ENCODE measurements around the gene FAM181A. TPM values are rescaled to one million over a fixed set of nuclear protein-coding genes. Genes with fewer than 3 reads are reported as not detected.

The FAM181A gene
- total RNA-seq, 1 donor from 2014 or later = not detected

DNA sequence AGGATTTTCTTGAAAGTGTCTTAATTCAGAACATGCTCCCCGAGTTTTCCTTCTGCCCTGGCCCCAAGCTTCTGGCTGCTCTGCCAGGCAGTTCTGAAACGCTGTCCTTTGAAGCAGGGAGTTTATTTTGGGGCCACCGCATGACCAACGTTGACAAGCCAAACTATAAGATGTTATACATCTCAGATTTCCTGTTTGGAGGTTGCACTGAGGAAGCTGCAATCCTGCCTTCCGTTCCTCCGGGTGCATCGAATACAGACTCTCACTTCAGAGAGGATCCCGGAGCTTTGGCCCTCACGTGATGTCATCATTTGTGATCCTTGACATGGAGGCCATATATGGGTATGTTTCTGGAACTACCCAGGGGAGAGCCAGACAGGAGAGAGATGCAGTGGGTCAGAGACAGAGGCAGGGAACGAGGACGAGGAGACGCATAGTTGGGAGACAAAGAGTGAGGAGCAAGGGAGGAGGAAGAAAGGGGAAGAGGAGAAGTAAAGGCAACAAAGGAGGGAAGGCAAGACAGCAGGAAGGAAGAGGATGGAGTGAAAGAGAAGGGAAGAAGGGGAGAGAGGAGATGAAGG is 49.4 kb downstream of the FAM181A start, which contains the start of gene ASB2:
TSS of gene ASB2 (minus strand) at position 94 of the 581 bp plus-strand sequence. CDS start 12,031 bp downstream, outside the sequence.
- no peak for ATAC-seq
- no peak for DNase-seq (ENCODE audit: low spot score)

DNA sequence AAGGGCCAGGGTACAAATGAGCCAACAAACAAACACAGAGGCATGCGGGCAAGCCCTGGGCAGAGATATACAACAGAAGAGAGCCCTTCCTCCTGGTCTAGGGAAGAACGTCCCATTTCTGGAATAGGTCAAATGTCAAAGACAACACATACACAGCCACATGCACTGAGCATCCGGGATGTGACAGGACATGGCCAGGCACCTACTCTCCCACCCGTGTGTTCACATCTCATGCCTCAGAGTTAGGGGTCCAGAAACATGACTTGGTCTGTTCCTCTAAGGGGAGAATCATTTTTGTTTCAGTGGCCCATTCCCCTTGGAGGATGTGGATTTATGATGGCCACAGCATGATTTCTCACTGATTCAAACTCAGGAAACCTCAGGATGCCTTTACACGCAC is 50.0 kb downstream of the FAM181A start:
- ATAC-seq = no peak
- DNase-seq (ENCODE audit: low spot score) = no peak

DNA sequence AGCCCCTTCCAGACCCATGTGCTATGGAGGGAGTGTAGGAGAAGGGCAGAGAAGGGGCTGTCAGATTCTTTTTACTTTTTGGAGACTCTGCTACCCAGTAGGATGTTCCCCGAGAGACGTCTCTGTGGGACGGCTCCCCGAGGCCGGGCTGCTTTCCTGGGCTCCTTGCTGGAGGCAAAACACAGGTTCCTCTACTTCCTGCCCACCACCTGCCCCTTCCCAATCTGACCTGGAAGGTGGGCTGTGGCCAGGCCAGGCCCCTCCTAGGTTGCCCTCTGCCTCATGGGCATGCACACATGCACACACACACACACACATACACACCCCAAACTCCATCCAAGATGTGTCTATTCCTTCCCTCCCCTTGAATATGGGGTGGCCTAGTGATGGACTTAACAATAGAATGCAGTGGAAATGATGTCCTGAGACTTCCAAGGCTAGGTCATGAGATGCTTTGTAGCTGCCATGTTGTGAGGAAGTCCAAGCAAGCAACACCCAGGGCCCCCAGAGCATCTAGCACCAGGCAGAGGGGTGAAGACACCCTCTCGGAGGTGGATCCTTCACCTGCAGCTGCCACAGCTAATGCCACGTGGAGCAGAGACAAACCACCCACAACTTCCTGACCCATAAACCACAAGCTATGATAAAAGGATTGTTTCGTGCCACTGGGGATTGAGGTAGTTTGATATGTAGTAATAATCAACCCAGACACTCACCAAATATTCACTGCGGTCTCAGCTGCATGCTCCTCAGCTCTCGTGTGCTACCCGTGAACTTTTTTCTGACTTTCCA is 50.8 kb downstream of the FAM181A start:
- no peak for ATAC-seq

DNA sequence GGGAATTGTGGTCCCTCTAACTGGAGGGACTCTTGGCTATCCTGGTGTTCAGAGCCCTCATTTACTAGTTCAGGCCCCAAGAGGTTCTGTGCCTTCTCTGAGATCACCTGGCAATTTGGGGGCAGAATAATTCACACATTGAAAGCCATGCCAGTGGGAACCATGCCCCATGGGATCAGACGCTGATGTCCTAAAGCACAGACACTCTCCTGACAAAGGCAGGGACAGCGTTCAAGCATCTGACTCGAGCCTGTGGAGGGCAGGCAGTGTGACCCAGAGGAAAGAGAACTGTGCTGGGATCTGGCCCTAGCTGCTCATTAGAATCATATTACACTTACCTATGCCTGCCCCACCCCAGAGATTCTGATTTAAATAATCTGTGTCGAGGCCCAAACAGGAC is 51.6 kb downstream of the FAM181A start:
- ATAC-seq = no peak

More for the DNA sequence above, 50.8 kb downstream of the FAM181A start:
- DNase-seq (ENCODE audit: low spot score) = no peak

More for the DNA sequence above, 51.6 kb downstream of the FAM181A start:
- DNase-seq (ENCODE audit: low spot score) = no peak

Other genes starting within 250 kb of the FAM181A start
- 0.30 TPM for gene PRIMA1, start 138.9 kb upstream of the FAM181A start, total RNA-seq
- gene ASB2, start 49.2 kb downstream of the FAM181A start, total RNA-seq = 0.20 TPM
- not detected for gene CCDC197, start 70.0 kb downstream of the FAM181A start, total RNA-seq
- gene OTUB2, start 99.0 kb downstream of the FAM181A start, total RNA-seq = 1.1 TPM
- 54.2 TPM for gene DDX24, start 153.9 kb downstream of the FAM181A start, total RNA-seq
- 5.9 TPM for gene IFI27L1, start 154.0 kb downstream of the FAM181A start, total RNA-seq
- gene IFI27, start 183.4 kb downstream of the FAM181A start, total RNA-seq = 20.4 TPM
- gene IFI27L2, start 202.3 kb downstream of the FAM181A start, total RNA-seq = 1.2 TPM
- 0.28 TPM for gene PPP4R4, start 247.0 kb downstream of the FAM181A start, total RNA-seq

Data from left lobe of liver (tissue), 2 donors.